ENCODE data around the gene PIP5K1A. TPM values are rescaled to one million over a fixed set of nuclear protein-coding genes. Genes with fewer than 3 reads are reported as not detected.

Gene PIP5K1A
- polyA plus RNA-seq, 1 of the 3 experiments (the other 2 are of a cell fraction) = 66.0 TPM

DNA sequence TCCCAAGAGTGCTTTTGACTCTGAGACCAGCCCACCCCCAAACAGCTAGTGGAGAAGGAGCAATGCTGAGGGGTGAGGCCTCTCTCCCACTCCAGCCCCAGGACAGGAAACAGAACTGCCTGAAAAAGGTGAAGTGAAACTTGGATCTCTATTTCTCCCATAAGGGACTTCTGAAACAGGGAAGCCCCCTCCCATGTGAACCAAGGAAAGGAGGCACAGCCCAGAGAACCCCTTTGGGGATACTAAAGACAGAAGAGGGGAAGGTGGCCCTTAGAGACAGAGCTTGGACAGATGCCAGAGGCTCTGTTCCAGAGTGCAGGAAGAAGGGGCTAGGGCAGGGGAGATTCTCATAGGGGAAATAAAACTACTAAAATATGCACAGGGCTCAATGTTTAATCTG is 39.0 kb upstream of the PIP5K1A start:
- H3K36me3 ChIP-seq (replicated peaks in 1 of 2; ENCODE audit: control insufficient read depth in 1 of 2, insufficient read depth in 2 of 2, low read length in 1 of 2) = peaks cover 9 to 40% of the 10 kb centered on the region in 2 experiments
- TF ChIP-seq TAF1 (IDR thresholded peaks at IDR 0.05; ENCODE audit: borderline replicate concordance, low read depth, low read length) (no peak), TEAD4 (IDR thresholded peaks at IDR 0.05; ENCODE audit: borderline replicate concordance, insufficient read depth) (no peak), SMC3 (IDR thresholded peaks at IDR 0.05; ENCODE audit: low read depth, low read length) (no peak), POLR2AphosphoS5 (IDR thresholded peaks at IDR 0.05; ENCODE audit: low read depth, low read length) (no peak), SIN3A (IDR thresholded peaks at IDR 0.05; ENCODE audit: borderline replicate concordance, low read depth, low read length) (no peak), NRF1 (IDR thresholded peaks at IDR 0.05; ENCODE audit: low read depth, low read length) (no peak), RFX5 (IDR thresholded peaks at IDR 0.05; ENCODE audit: low read length) (no peak), FOSL2 (IDR thresholded peaks at IDR 0.05; ENCODE audit: borderline replicate concordance, low read depth) (no peak), MXI1 (IDR thresholded peaks at IDR 0.05; ENCODE audit: low read depth, low read length) (no peak), RAD21 (IDR thresholded peaks at IDR 0.05; ENCODE audit: low read length) (no peak), MAX (IDR thresholded peaks at IDR 0.05; ENCODE audit: low read depth) (no peak), NFIC (IDR thresholded peaks at IDR 0.05; ENCODE audit: borderline replicate concordance) (no peak), GABPA (IDR thresholded peaks at IDR 0.05; ENCODE audit: low read depth) (no peak), CHD2 (IDR thresholded peaks at IDR 0.05; ENCODE audit: low read length, partially characterized antibody) (no peak), TCF12 (IDR thresholded peaks at IDR 0.05) (no peak), EP300 (IDR thresholded peaks at IDR 0.05; ENCODE audit: borderline replicate concordance in 1 of 2, low read depth in 1 of 2, low read length in 1 of 2) (no peak)
- H3K4me1 ChIP-seq (ENCODE audit: control insufficient read depth in 1 of 2, insufficient read depth in 2 of 2, low read depth in 1 of 2, low read length in 1 of 2) = peaks cover 0 to 2% of the 10 kb centered on the region in 2 experiments; a peak in 1 of 4 replicates
- no peaks in the 10 kb centered on the region for H3K27me3 ChIP-seq (ENCODE audit: insufficient read depth)
- CTCF ChIA-PET = interaction anchor here (0.8 to 6.6 kb wide), 3 partner anchors 60 to 163 kb away, joined by 3 to 113 read pairs (median 3); no protein-coding TSS in a partner anchor
- no peaks in the 10 kb centered on the region for H3K9me2 ChIP-seq
- H3K4me3 ChIP-seq (ENCODE audit: low read depth in 2 of 2, low read length in 1 of 2) = no peak overlapping the region
- DNase-seq = no peak
- H3K9me3 ChIP-seq = no peaks in the 10 kb centered on the region
- POLR2A ChIA-PET = no interaction called here
- no peaks in the 10 kb centered on the region for H4K20me1 ChIP-seq (ENCODE audit: insufficient read depth)
- peaks cover 7% of the 10 kb centered on the region; the same call in 1 of the 2 replicates for H3K79me2 ChIP-seq (ENCODE audit: insufficient read depth)
- no peak overlapping the region for H3K27ac ChIP-seq (ENCODE audit: low read depth in 2 of 2, low read length in 1 of 2)
- no peak overlapping the region for H2AFZ ChIP-seq (ENCODE audit: low read depth)
- H3K9ac ChIP-seq = no peak overlapping the region
- H3K4me2 ChIP-seq = no peak overlapping the region
- H3F3A ChIP-seq (replicated peaks; ENCODE audit: insufficient read depth) = peaks cover 5% of the 10 kb centered on the region

DNA sequence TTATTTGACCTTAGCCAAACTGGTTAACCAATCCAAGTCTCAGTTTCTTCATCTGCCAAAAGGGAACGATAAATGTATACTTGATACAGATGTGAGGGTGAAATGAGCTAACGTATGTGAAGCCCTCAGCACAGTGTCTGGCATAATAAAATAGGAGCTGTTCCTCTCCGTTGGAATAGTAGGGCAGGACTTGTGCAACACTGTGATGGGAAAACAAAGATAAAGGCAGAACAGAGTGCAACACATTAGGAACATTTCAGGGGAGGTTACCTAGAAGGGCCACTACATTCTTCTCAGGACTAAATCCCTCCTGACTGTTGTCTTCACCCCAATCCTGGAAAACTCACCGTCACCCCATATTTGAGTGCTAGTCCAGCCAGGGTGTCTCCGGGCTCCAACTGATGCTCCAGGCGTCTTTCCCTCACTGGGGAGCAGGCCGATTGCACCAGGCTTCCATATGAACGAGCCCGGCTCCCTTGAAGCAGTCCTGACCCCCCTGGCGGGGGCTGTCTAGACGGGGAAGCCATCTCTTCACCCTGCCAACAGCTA is 33.5 kb upstream of the PIP5K1A start:
- ChIA-PET CTCF (interaction anchor here (0.7 to 1.8 kb wide), 8 partner anchors 9 to 176 kb away, joined by 3 to 12 read pairs (median 4); partner anchors contain the start of genes CDC42SE1, GABPB2, TMOD4 and TNFAIP8L2), POLR2A (interaction anchor here (0.9 kb wide), 1 partner anchor 25 kb away, joined by 4 read pairs; the partner anchor contains the start of gene VPS72)
- H3K4me1 ChIP-seq (ENCODE audit: control insufficient read depth in 1 of 2, insufficient read depth in 2 of 2, low read depth in 1 of 2, low read length in 1 of 2) = peaks cover 4 to 15% of the 10 kb centered on the region in 2 experiments; a peak in 2 of 4 replicates
- H3K79me2 ChIP-seq (ENCODE audit: insufficient read depth) = peaks cover 40% of the 10 kb centered on the region
- H3K9me2 ChIP-seq = no peaks in the 10 kb centered on the region
- H2AFZ ChIP-seq (ENCODE audit: low read depth) = peak overlapping the region; percentile 89
- WGBS (ENCODE audit: low lambda C conversion rate) = 23% methylated on average over 6 of the region's 11 CpGs
- no peaks in the 10 kb centered on the region for H4K20me1 ChIP-seq (ENCODE audit: insufficient read depth)
- H3K36me3 ChIP-seq (replicated peaks in 1 of 2; ENCODE audit: control insufficient read depth in 1 of 2, insufficient read depth in 2 of 2, low read length in 1 of 2) = peaks cover 18 to 35% of the 10 kb centered on the region in 2 experiments
- peak overlapping the region; percentile 84 to 86 for H3K4me3 ChIP-seq (ENCODE audit: low read depth in 2 of 2, low read length in 1 of 2)
- H3K27ac ChIP-seq (ENCODE audit: low read depth in 2 of 2, low read length in 1 of 2) = peak overlapping the region; percentile 63 to 92; a peak in 3 of 4 replicates
- no peak for DNase-seq
- H3K27me3 ChIP-seq (ENCODE audit: insufficient read depth) = no peaks in the 10 kb centered on the region
- H3K4me2 ChIP-seq = peak overlapping the region; percentile 95
- peak overlapping the region; percentile 83 for H3K9ac ChIP-seq
- no peaks in the 10 kb centered on the region for H3F3A ChIP-seq (replicated peaks; ENCODE audit: insufficient read depth)
- H3K9me3 ChIP-seq = no peaks in the 10 kb centered on the region
- TF ChIP-seq RCOR1 (IDR thresholded peaks at IDR 0.05; ENCODE audit: low read length) (no peak), EP300 (IDR thresholded peaks at IDR 0.05; ENCODE audit: borderline replicate concordance in 1 of 2, low read depth in 1 of 2, low read length in 1 of 2) (no peak), MEF2A (IDR thresholded peaks at IDR 0.05; ENCODE audit: borderline replicate concordance, low read depth) (no peak), TEAD4 (IDR thresholded peaks at IDR 0.05; ENCODE audit: borderline replicate concordance, insufficient read depth) (no peak), SIN3A (IDR thresholded peaks at IDR 0.05; ENCODE audit: borderline replicate concordance, low read depth, low read length) (no peak), EZH2phosphoT487 (IDR thresholded peaks at IDR 0.05; ENCODE audit: borderline replicate concordance, low read depth) (no peak), NRF1 (IDR thresholded peaks at IDR 0.05; ENCODE audit: low read depth, low read length) (no peak), RFX5 (IDR thresholded peaks at IDR 0.05; ENCODE audit: low read length) (no peak), YY1 (IDR thresholded peaks at IDR 0.05; ENCODE audit: low read depth) (no peak), MAX (IDR thresholded peaks at IDR 0.05; ENCODE audit: low read depth) (no peak), MXI1 (IDR thresholded peaks at IDR 0.05; ENCODE audit: low read depth, low read length) (no peak; the same call in 1 of the 2 replicates), PBX3 (IDR thresholded peaks at IDR 0.05) (no peak), TCF12 (IDR thresholded peaks at IDR 0.05) (no peak), CTCF (IDR thresholded peaks at IDR 0.05) (no peak)
- TF ChIP-seq, protein P1, sequence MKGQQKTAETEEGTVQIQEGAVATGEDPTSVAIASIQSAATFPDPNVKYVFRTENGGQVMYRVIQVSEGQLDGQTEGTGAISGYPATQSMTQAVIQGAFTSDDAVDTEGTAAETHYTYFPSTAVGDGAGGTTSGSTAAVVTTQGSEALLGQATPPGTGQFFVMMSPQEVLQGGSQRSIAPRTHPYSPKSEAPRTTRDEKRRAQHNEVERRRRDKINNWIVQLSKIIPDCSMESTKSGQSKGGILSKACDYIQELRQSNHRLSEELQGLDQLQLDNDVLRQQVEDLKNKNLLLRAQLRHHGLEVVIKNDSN (IDR thresholded peaks at IDR 0.05; ENCODE audit: borderline replicate concordance, low read depth) = no peak

Data from SK-N-SH (cell line).